CD14-positive monocyte (primary cell): Measurements from ENCODE around the gene ABCC4. TPM values are rescaled to one million over a fixed set of nuclear protein-coding genes. Genes with fewer than 3 reads are reported as not detected.
A peak's percentile ranks its signal among the peaks of the same experiment; 100 is the strongest.

Experiments used
- DNase-seq, 3 donors: peaks; one replicate each; pipeline ENCODE4 v3.0.0-alpha.2; 2011 to 2022
- H2AFZ ChIP-seq: 2 replicates; pipeline ENCODE4 v1.6.0; 2012; ENCODE audit warnings: mild to moderate bottlenecking, low read depth, low read length, inconsistent platforms; ENCODE audit not compliant: insufficient read depth, poor library complexity, severe bottlenecking
- H3K27ac ChIP-seq, 2 donors: 1 replicate in 1 of 2; 2 replicates in 1 of 2; pipeline ENCODE4 v1.5.1; 2012 to 2013; ENCODE audit warnings: low read length in 2 of 2, control low read depth in 1 of 2, inconsistent platforms in 1 of 2, low read depth in 1 of 2, mild to moderate bottlenecking in 1 of 2
- H3K27me3 ChIP-seq, 2 donors: one replicate each; pipeline versions ENCODE4 v1.6.0 to v1.6.1; 2011 to 2013; ENCODE audit warnings: low read length in 2 of 2; ENCODE audit not compliant: control insufficient read depth in 2 of 2, insufficient read depth in 2 of 2
- H3K36me3 ChIP-seq, 2 donors: replicated peaks in 1 of 2; 1 replicate in 1 of 2; 2 replicates in 1 of 2; pipeline versions ENCODE4 v1.5.1 to v1.6.1; 2012 to 2013; ENCODE audit warnings: low read length in 2 of 2, control low read depth in 1 of 2, inconsistent platforms in 1 of 2, mild to moderate bottlenecking in 1 of 2; ENCODE audit not compliant: insufficient read depth in 2 of 2, control insufficient read depth in 1 of 2
- H3K4me1 ChIP-seq, 2 donors: 1 replicate in 1 of 2; 2 replicates in 1 of 2; pipeline versions ENCODE4 v1.5.1 to v1.6.1; 2012 to 2013; ENCODE audit warnings: low read length in 2 of 2, control low read depth in 1 of 2, inconsistent platforms in 1 of 2, mild to moderate bottlenecking in 1 of 2, moderate library complexity in 1 of 2; ENCODE audit not compliant: insufficient read depth in 2 of 2, control insufficient read depth in 1 of 2
- H3K4me2 ChIP-seq: replicated peaks from 2 replicates; pipeline ENCODE3; 2012; ENCODE audit warnings: low read length, moderate library complexity, mild to moderate bottlenecking; ENCODE audit not compliant: poor library complexity, severe bottlenecking; ENCODE audit errors: extremely low read depth
- H3K4me3 ChIP-seq, 3 experiments: fragments of 200-600 bp in 1 of 3; sonication (generic) in 1 of 3; replicated peaks in 1 of 3; 1 replicate in 2 of 3; 2 replicates in 1 of 3; pipeline ENCODE4 v1.5.1; 2011 to 2013; ENCODE audit warnings: low read length in 3 of 3, mild to moderate bottlenecking in 3 of 3, control low read depth in 2 of 3, low read depth in 2 of 3, inconsistent platforms in 1 of 3, moderate library complexity in 1 of 3
- H3K79me2 ChIP-seq: 2 replicates; pipeline ENCODE4 v1.6.0; 2012; ENCODE audit warnings: mild to moderate bottlenecking, control low read depth, inconsistent platforms, low read length, moderate library complexity; ENCODE audit not compliant: insufficient read depth
- H3K9ac ChIP-seq: 2 replicates; pipeline ENCODE4 v1.6.0; 2017; ENCODE audit warnings: low read length, mild to moderate bottlenecking; ENCODE audit not compliant: insufficient read depth, poor library complexity, severe bottlenecking
- H3K9me3 ChIP-seq, 2 donors: replicated peaks in 1 of 2; 1 replicate in 1 of 2; 2 replicates in 1 of 2; pipeline versions ENCODE4 v1.5.1 to v1.6.1; 2012 to 2013; ENCODE audit warnings: low read length in 2 of 2, control low read depth in 1 of 2; ENCODE audit not compliant: control insufficient read depth in 1 of 2, insufficient read depth in 1 of 2
- H4K20me1 ChIP-seq: 2 replicates; pipeline ENCODE4 v1.6.0; 2012; ENCODE audit warnings: mild to moderate bottlenecking, low read length, control low read depth, moderate library complexity; ENCODE audit not compliant: insufficient read depth
- H3K27ac Mint-ChIP-seq, 7 donors: one replicate each; pipeline ENCODE4 v1.8.0; 2020; ENCODE audit warnings: mild to moderate bottlenecking in 7 of 7, mixed read lengths in 7 of 7, moderate library complexity in 6 of 7, inconsistent platforms in 2 of 7
- H3K27me3 Mint-ChIP-seq, 3 donors: one replicate each; pipeline ENCODE4 v1.8.0; 2021 to 2022; ENCODE audit warnings: low read depth in 3 of 3, mild to moderate bottlenecking in 3 of 3, mixed read lengths in 3 of 3, moderate library complexity in 3 of 3, inconsistent platforms in 1 of 3
- H3K36me3 Mint-ChIP-seq, 2 donors: one replicate each; pipeline ENCODE4 v1.8.0; 2020; ENCODE audit warnings: mixed read lengths in 2 of 2, inconsistent platforms in 1 of 2, mild to moderate bottlenecking in 1 of 2
- H3K4me1 Mint-ChIP-seq: one replicate; pipeline ENCODE4 v1.8.0; 2020; ENCODE audit warnings: mild to moderate bottlenecking, mixed read lengths
- H3K4me3 Mint-ChIP-seq, 2 donors: one replicate each; pipeline ENCODE4 v1.8.0; 2020; ENCODE audit warnings: mild to moderate bottlenecking in 2 of 2, mixed read lengths in 2 of 2, moderate library complexity in 1 of 2
- H3K9me3 Mint-ChIP-seq, 7 donors: one replicate each; pipeline ENCODE4 v1.8.0; 2020 to 2022; ENCODE audit warnings: mixed read lengths in 7 of 7, mild to moderate bottlenecking in 6 of 7, moderate library complexity in 6 of 7, inconsistent platforms in 2 of 7
- CTCF ChIP-seq: fragments of 200-600 bp; IDR thresholded peaks from one replicate; pipeline ENCODE4 v1.8.0; 2022; ENCODE audit warnings: antibody characterized with exemption, mild to moderate bottlenecking
- whole genome bisulfite sequencing: methylation state at CpG from one replicate; pipeline ENCODE4 v1.1.5; 2013; ENCODE audit warnings: missing lambda C conversion rate; ENCODE audit not compliant: insufficient coverage; 5-methylcytosine and 5-hydroxymethylcytosine counted together
- intact Hi-C, 2 donors: fragments of 100-400 bp; cut with micrococcal nuclease; formaldehyde crosslinking; loops; one replicate each; pipeline versions ENCODE4 v1.15.0 to v1.15.1; 2023
- polyA plus RNA-seq, 3 donors: library from polyadenylated mRNA; depleted of rRNA in 1 of 3; unstranded in 2 of 3; stranded (reverse) in 1 of 3; fragments of 300-500 nt in 2 of 3; fragments of >200 nt in 1 of 3; fragmentation: Illumina TruSeq in 2 of 3; gene quantifications; 1 replicate in 2 of 3; 2 replicates in 1 of 3; pipeline ENCODE4 v1.2.3, GENCODE V29; 2012 to 2021

ABCC4 gene
- polyA plus RNA-seq, 3 donors: 0.96 to 2.5 (median 1.7) TPM

GRCh38 chr13:95137096-95137495 lies 164.2 kb downstream of the ABCC4 start:
- no peak overlapping the region for H2AFZ ChIP-seq
- Mint-ChIP-seq H3K36me3 (peaks cover 5 to 16% of the 10 kb centered on the region in 2 donors), H3K27ac (peak overlapping the region in 4 of 7 donors; percentile 11 to 67 (median 48)), H3K4me3 (no peak overlapping the region), H3K27me3 (peaks cover 0 to 5% (median 0%) of the 10 kb centered on the region in 3 donors), H3K9me3 (no peaks in the 10 kb centered on the region), H3K4me1 (peaks cover 10% of the 10 kb centered on the region)
- peaks cover 3 to 11% of the 10 kb centered on the region in 2 donors for H3K4me1 ChIP-seq
- H3K27ac ChIP-seq: peak overlapping the region in 1 of 2 donors; percentile 49
- no peaks in the 10 kb centered on the region for H3K79me2 ChIP-seq
- peak overlapping the region; percentile 5 for H3K4me2 ChIP-seq
- H3K9me3 ChIP-seq: no peaks in the 10 kb centered on the region
- H3K4me3 ChIP-seq: no peak overlapping the region
- no CpG with 5 or more reads among the region's 3 CpGs for WGBS
- no peaks in the 10 kb centered on the region for H3K27me3 ChIP-seq
- H4K20me1 ChIP-seq: no peaks in the 10 kb centered on the region
- H3K9ac ChIP-seq: no peak overlapping the region
- no peak for TF ChIP-seq CTCF
- DNase-seq: peak; percentile 42 to 57 (median 43)
- no peaks in the 10 kb centered on the region for H3K36me3 ChIP-seq
- intact Hi-C loops: no loop called here

GRCh38 chr13:95136638-95137037 lies 164.6 kb downstream of the ABCC4 start:
- 100% methylated on average over 2 of the region's 9 CpGs for WGBS
- peak overlapping the region in 1 of 2 donors; percentile 49 for H3K27ac ChIP-seq
- Mint-ChIP-seq H3K9me3 (no peaks in the 10 kb centered on the region), H3K27me3 (peaks cover 0 to 5% (median 0%) of the 10 kb centered on the region in 3 donors), H3K36me3 (peaks cover 5 to 16% of the 10 kb centered on the region in 2 donors), H3K27ac (peak overlapping the region in 2 of 7 donors; percentile 46 to 67), H3K4me3 (no peak overlapping the region), H3K4me1 (peaks cover 10% of the 10 kb centered on the region)
- H3K79me2 ChIP-seq: no peaks in the 10 kb centered on the region
- no peak for TF ChIP-seq CTCF
- H3K36me3 ChIP-seq: no peaks in the 10 kb centered on the region
- no peak overlapping the region for H2AFZ ChIP-seq
- DNase-seq: no peak
- no peak overlapping the region for H3K9ac ChIP-seq
- H3K27me3 ChIP-seq: no peaks in the 10 kb centered on the region
- no peaks in the 10 kb centered on the region for H3K9me3 ChIP-seq
- no peaks in the 10 kb centered on the region for H4K20me1 ChIP-seq
- H3K4me3 ChIP-seq: no peak overlapping the region
- intact Hi-C loops: no loop called here
- no peak overlapping the region for H3K4me2 ChIP-seq
- peaks cover 3 to 11% of the 10 kb centered on the region in 2 donors for H3K4me1 ChIP-seq
